ENCODE data around the gene MAN1C1. TPM values are rescaled to one million over a fixed set of nuclear protein-coding genes. Genes with fewer than 3 reads are reported as not detected.
"Not testable (repeated sequence)": the region's sequence is repeated elsewhere in the genome, so short reads cannot be mapped to it uniquely, and the experiment has no call there.

MAN1C1 gene
- total RNA-seq, 4 donors from 2014 or later = 14.6 to 25.1 (median 17.5) TPM

DNA sequence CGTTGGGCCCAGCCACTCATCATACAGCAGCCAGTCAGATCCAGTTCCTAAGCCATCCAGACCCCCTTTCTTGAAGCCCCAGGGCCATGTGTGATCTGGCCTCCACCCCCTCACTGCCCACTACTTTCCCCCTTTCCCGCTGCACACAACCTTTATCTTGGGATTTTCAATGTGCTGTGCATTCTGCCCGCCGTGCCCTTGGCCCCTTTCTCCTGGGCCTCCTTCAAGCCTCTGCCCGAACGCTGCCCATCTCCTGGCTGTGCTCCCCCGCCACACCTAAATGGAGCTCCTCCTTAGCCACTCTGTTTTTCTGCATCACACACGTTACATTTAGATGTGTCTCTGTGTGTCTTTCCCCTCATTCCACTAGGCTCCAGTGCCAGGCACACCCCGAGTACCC lies 116.7 kb downstream of the MAN1C1 start:
- peaks cover 0 to 47% (median 3%) of the 10 kb centered on the region in 4 donors for H3K4me1 ChIP-seq
- H3K4me3 ChIP-seq = no peak overlapping the region
- TF ChIP-seq CTCF (IDR thresholded peaks at IDR 0.05) = no peak
- no peak for TF ChIP-seq EP300 (IDR thresholded peaks at IDR 0.05)
- TF ChIP-seq POLR2A (IDR thresholded peaks at IDR 0.05) = no peak
- H3K27ac ChIP-seq = no peak overlapping the region
- no peaks in the 10 kb centered on the region for H3K9me3 ChIP-seq
- DNase-seq (ENCODE audit: low spot score in 2 of 2) = no peak
- 90 to 95% methylated on average over 9 of the region's 9 CpGs for WGBS, 2 donors
- no peaks in the 10 kb centered on the region for H3K27me3 ChIP-seq
- H3K36me3 ChIP-seq = no peaks in the 10 kb centered on the region

DNA sequence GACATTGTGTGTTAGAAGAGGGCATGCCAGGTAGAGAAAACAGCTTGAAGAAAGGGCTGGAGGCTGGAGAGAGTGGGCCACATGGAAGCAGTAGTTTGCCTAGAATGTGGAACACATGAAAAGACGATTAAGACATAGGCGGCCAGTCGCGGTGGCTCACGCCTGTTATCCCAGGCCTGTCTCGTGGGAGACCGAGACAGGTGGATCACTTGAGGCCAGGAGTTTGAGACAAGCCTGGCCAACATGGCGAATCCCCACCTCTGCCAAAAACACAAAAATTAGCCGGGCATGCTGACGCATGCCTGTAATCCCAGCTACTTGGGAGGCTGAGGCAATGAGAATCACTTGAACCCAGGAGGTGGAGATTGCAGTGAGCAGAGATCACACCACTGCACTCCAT lies 118.4 kb downstream of the MAN1C1 start:
- not testable (repeated sequence) for H3K27ac ChIP-seq; H3K4me3 ChIP-seq; DNase-seq (ENCODE audit: low spot score in 2 of 2); H3K36me3 ChIP-seq; H3K27me3 ChIP-seq; H3K9me3 ChIP-seq
- 92 to 96% methylated on average over 10 of the region's 10 CpGs for WGBS, 2 donors
- peaks cover 0 to 37% (median 2%) of the 10 kb centered on the region in 4 donors for H3K4me1 ChIP-seq

DNA sequence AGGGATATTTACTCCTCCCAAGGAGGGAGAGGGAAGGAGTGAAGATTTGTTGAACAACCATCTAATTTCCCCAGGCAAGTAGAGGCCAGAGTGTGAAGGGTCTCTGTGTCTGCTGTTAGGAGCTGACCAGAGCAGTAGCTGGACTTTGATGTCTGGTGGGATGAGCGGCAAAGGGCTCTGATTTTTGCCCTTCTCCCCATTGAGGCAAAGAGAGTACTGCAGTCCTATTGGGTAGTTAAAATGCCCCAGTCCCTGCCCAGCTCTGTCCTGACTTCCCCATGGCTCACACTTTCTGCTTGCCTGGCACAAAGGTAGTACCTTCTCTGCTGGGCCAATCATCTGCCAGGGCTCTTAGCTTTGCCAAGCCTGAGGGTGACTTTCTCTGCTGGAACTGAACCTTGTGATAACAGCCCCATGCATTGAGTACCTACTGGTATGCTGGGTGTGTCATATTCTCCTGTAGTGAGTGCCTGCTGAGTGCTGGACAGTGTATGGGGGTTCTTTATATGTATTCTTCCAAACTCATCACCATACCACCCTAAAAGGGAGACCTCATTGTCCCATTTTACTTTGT lies 119.5 kb downstream of the MAN1C1 start:
- DNase-seq (ENCODE audit: low spot score in 2 of 2) = no peak
- 83 to 100% methylated on average over 1 of the region's 1 CpG for WGBS, 2 donors
- no peaks in the 10 kb centered on the region for H3K36me3 ChIP-seq

GRCh38 chr1:25737130-25737529 lies 120.5 kb downstream of the MAN1C1 start:
- TF ChIP-seq CTCF (IDR thresholded peaks at IDR 0.05) (no peak), POLR2A (IDR thresholded peaks at IDR 0.05) (no peak), EP300 (IDR thresholded peaks at IDR 0.05) (no peak)
- no peak for DNase-seq (ENCODE audit: low spot score in 2 of 2)
- WGBS, 2 donors = 56 to 70% methylated on average over 6 of the region's 6 CpGs
- peaks cover 0 to 28% (median 0%) of the 10 kb centered on the region in 4 donors for H3K4me1 ChIP-seq
- H3K9me3 ChIP-seq = no peaks in the 10 kb centered on the region
- no peak overlapping the region for H3K4me3 ChIP-seq
- no peak overlapping the region for H3K27ac ChIP-seq
- no peaks in the 10 kb centered on the region for H3K27me3 ChIP-seq
- no peaks in the 10 kb centered on the region for H3K36me3 ChIP-seq

More for the DNA sequence above, 119.5 kb downstream of the MAN1C1 start:
- Histone ChIP-seq H3K27ac (no peak overlapping the region), H3K27me3 (no peaks in the 10 kb centered on the region), H3K4me3 (no peak overlapping the region), H3K4me1 (peaks cover 0 to 27% (median 0%) of the 10 kb centered on the region in 4 donors), H3K9me3 (no peaks in the 10 kb centered on the region)
- TF ChIP-seq POLR2A (IDR thresholded peaks at IDR 0.05) (no peak), CTCF (IDR thresholded peaks at IDR 0.05) (no peak), EP300 (IDR thresholded peaks at IDR 0.05) (no peak)

DNA sequence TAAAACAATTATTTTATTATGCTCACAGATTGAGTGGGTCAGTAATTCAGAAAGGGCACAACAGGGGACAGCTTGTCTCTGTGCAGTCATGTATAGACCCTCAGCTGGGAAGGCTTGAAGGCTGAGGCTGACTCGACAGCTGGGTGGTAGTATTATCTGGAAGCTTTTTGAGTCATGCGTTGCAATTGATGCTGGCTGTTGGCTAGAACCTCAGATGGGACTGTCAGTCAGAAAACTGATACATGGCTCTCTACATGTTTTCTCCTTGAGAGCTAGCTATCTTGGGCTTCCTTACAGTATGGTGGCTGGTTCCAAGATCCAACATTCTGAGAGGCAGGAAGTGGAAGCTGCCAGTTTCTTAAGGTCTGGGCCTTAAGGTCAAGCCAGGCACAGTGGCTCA lies 121.9 kb downstream of the MAN1C1 start:
- Histone ChIP-seq H3K4me1 (peaks cover 0 to 42% (median 6%) of the 10 kb centered on the region in 4 donors), H3K36me3 (no peaks in the 10 kb centered on the region), H3K27ac (no peak overlapping the region), H3K4me3 (no peak overlapping the region), H3K27me3 (no peaks in the 10 kb centered on the region), H3K9me3 (no peaks in the 10 kb centered on the region)
- DNase-seq (ENCODE audit: low spot score in 2 of 2) = no peak
- 53 to 82% methylated on average over 2 of the region's 2 CpGs for WGBS, 2 donors
- TF ChIP-seq CTCF (IDR thresholded peaks at IDR 0.05) (no peak), EP300 (IDR thresholded peaks at IDR 0.05) (no peak)

GRCh38 chr1:25739341-25739740 lies 122.8 kb downstream of the MAN1C1 start:
- no peak overlapping the region for H3K27ac ChIP-seq
- H3K4me3 ChIP-seq = no peak overlapping the region
- no peak for DNase-seq (ENCODE audit: low spot score in 2 of 2)
- WGBS, 2 donors = 70 to 76% methylated on average over 4 of the region's 4 CpGs
- H3K9me3 ChIP-seq = no peaks in the 10 kb centered on the region
- TF ChIP-seq POLR2A (IDR thresholded peaks at IDR 0.05) (no peak), EP300 (IDR thresholded peaks at IDR 0.05) (no peak), CTCF (IDR thresholded peaks at IDR 0.05) (no peak)
- no peaks in the 10 kb centered on the region for H3K27me3 ChIP-seq
- no peaks in the 10 kb centered on the region for H3K36me3 ChIP-seq
- peaks cover 0 to 48% (median 12%) of the 10 kb centered on the region in 4 donors for H3K4me1 ChIP-seq
